SK-N-SH treated with all-trans-retinoic acid at 6 μM for 48 hours (cell line): ENCODE data around the gene HSPB8.
A peak's percentile ranks its signal among the peaks of the same experiment; 100 is the strongest.

Source experiments
- ATAC-seq: fragments of 200-7000 bp; cut with Tn5 transposase; 3 replicates; pipeline ENCODE4 v1.9.1; 2020; ENCODE audit warnings: mild to moderate bottlenecking, moderate library complexity
- BACH2 ChIP-seq: fragments of 250-450 bp; sonication (Bioruptor Pico); IDR thresholded peaks from 2 replicates; pipeline ENCODE4 v1.9.0; 2021; ENCODE audit warnings: mild to moderate bottlenecking, borderline replicate concordance
- CREB5 ChIP-seq: fragments of 250-450 bp; sonication (Bioruptor Pico); IDR thresholded peaks from 2 replicates; pipeline ENCODE4 v1.5.1; 2020; ENCODE audit warnings: low read depth, mild to moderate bottlenecking, moderate library complexity
- CSDC2 ChIP-seq: fragments of 250-450 bp; sonication (Bioruptor Pico); IDR thresholded peaks from 2 replicates; pipeline ENCODE4 v1.5.0; 2020; ENCODE audit warnings: mild to moderate bottlenecking, moderate library complexity
- CSRNP3 ChIP-seq: fragments of 250-450 bp; sonication (Bioruptor Pico); IDR thresholded peaks from 2 replicates; pipeline ENCODE4 v1.5.1; 2021; ENCODE audit warnings: mild to moderate bottlenecking, moderate library complexity
- ESRRG ChIP-seq: fragments of 250-450 bp; sonication (Bioruptor Pico); IDR thresholded peaks from 2 replicates; pipeline ENCODE4 v1.6.1; 2021; ENCODE audit warnings: mild to moderate bottlenecking
- GLIS3 ChIP-seq: fragments of 250-450 bp; sonication (Bioruptor Pico); IDR thresholded peaks from 2 replicates; pipeline ENCODE4 v1.5.0; 2020; ENCODE audit warnings: mild to moderate bottlenecking, moderate library complexity
- ISL1 ChIP-seq: fragments of 250-450 bp; sonication (Bioruptor Pico); IDR thresholded peaks from 2 replicates; pipeline ENCODE4 v2.1.2; 2022; ENCODE audit warnings: mild to moderate bottlenecking, moderate library complexity
- POU6F1 ChIP-seq: fragments of 250-450 bp; sonication (Bioruptor Pico); IDR thresholded peaks from 2 replicates; pipeline ENCODE4 v1.8.0; 2021; ENCODE audit warnings: low read depth, mild to moderate bottlenecking, moderate library complexity, borderline replicate concordance
- PPARA ChIP-seq: fragments of 250-450 bp; sonication (Bioruptor Pico); IDR thresholded peaks from 2 replicates; pipeline ENCODE4 v1.5.0; 2020; ENCODE audit warnings: mild to moderate bottlenecking, borderline replicate concordance
- RARB ChIP-seq: fragments of 250-450 bp; sonication (Bioruptor Pico); IDR thresholded peaks from 2 replicates; pipeline ENCODE4 v1.8.0; 2021; ENCODE audit warnings: mild to moderate bottlenecking, moderate library complexity
- SNAI2 ChIP-seq: fragments of 250-450 bp; sonication (Bioruptor Pico); IDR thresholded peaks from 2 replicates; pipeline ENCODE4 v1.5.0; 2020; ENCODE audit warnings: mild to moderate bottlenecking, moderate library complexity
- TCF4 ChIP-seq: fragments of 250-450 bp; sonication (Bioruptor Pico); IDR thresholded peaks from 2 replicates; pipeline ENCODE4 v1.8.0; 2021; ENCODE audit warnings: mild to moderate bottlenecking, moderate library complexity, borderline replicate concordance
- TOX ChIP-seq: fragments of 250-450 bp; sonication (Bioruptor Pico); IDR thresholded peaks from 2 replicates; pipeline ENCODE4 v1.8.0; 2021; ENCODE audit warnings: mild to moderate bottlenecking, moderate library complexity, borderline replicate concordance
- TSHZ2 ChIP-seq: fragments of 250-450 bp; sonication (Bioruptor Pico); IDR thresholded peaks from 2 replicates; pipeline ENCODE4 v1.5.0; 2020; ENCODE audit warnings: mild to moderate bottlenecking, moderate library complexity
- ZC3H10 ChIP-seq: fragments of 250-450 bp; sonication (Bioruptor Pico); IDR thresholded peaks from 2 replicates; pipeline ENCODE4 v1.5.1; 2021; ENCODE audit warnings: mild to moderate bottlenecking, moderate library complexity
- ZFP3 ChIP-seq: fragments of 250-450 bp; sonication (Bioruptor Pico); IDR thresholded peaks from 2 replicates; pipeline ENCODE4 v1.5.0; 2020; ENCODE audit warnings: mild to moderate bottlenecking, moderate library complexity
- ZFP30 ChIP-seq: fragments of 450-650 bp; formaldehyde crosslinking; IDR thresholded peaks from 2 replicates; pipeline ENCODE4 v1.5.0; 2022; ENCODE audit warnings: mild to moderate bottlenecking, moderate library complexity
- ZNF565 ChIP-seq: fragments of 450-650 bp; formaldehyde crosslinking; conservative IDR thresholded peaks from 2 replicates; pipeline ENCODE4 v1.5.0; 2020; ENCODE audit warnings: low read depth, mild to moderate bottlenecking, moderate library complexity
- ZNF70 ChIP-seq: fragments of 450-650 bp; formaldehyde crosslinking; IDR thresholded peaks from 2 replicates; pipeline ENCODE4 v1.5.0; 2020; ENCODE audit warnings: mild to moderate bottlenecking, moderate library complexity
- ZNF8 ChIP-seq: fragments of 450-650 bp; formaldehyde crosslinking; IDR thresholded peaks from 2 replicates; pipeline ENCODE4 v1.5.0; 2020; ENCODE audit warnings: mild to moderate bottlenecking, moderate library complexity
- TF ChIP-seq, protein P1 (sequence below): fragments of 250-450 bp; sonication (Bioruptor Pico); IDR thresholded peaks from 2 replicates; pipeline ENCODE4 v1.8.0; 2020; ENCODE audit warnings: mild to moderate bottlenecking, moderate library complexity, borderline replicate concordance

HSPB8 gene

GRCh38 chr12:119178544-119179334, at the start of gene HSPB8:
HSPB8 (plus strand) TSS chr12:119178931; CDS start chr12:119179313, 382 bp downstream.
- peak; percentile 85 for ATAC-seq
- TF ChIP-seq, protein P1, sequence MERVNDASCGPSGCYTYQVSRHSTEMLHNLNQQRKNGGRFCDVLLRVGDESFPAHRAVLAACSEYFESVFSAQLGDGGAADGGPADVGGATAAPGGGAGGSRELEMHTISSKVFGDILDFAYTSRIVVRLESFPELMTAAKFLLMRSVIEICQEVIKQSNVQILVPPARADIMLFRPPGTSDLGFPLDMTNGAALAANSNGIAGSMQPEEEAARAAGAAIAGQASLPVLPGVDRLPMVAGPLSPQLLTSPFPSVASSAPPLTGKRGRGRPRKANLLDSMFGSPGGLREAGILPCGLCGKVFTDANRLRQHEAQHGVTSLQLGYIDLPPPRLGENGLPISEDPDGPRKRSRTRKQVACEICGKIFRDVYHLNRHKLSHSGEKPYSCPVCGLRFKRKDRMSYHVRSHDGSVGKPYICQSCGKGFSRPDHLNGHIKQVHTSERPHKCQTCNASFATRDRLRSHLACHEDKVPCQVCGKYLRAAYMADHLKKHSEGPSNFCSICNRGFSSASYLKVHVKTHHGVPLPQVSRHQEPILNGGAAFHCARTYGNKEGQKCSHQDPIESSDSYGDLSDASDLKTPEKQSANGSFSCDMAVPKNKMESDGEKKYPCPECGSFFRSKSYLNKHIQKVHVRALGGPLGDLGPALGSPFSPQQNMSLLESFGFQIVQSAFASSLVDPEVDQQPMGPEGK (CRISPR knock-in tag): 0 out of 2 replicates have a peak, but pooled peaks have one; percentile 38
- TF ChIP-seq GLIS3 (no peak), CSDC2 (CRISPR knock-in tag) (no peak)

- no peak for ATAC-seq
- TF ChIP-seq CSRNP3 (CRISPR knock-in tag): no peak
- TF ChIP-seq ZFP30 (CRISPR knock-in tag): no peak
- no peak for TF ChIP-seq ZC3H10 (CRISPR knock-in tag)
- TF ChIP-seq ZNF565 (CRISPR knock-in tag): no peak
- TF ChIP-seq RARB (CRISPR knock-in tag): no peak
- no peak for TF ChIP-seq TCF4 (CRISPR knock-in tag)
- TF ChIP-seq ISL1: no peak
These were observed 48.8 kb upstream of the HSPB8 start for GRCh38 chr12:119129827-119130434.

DNA sequence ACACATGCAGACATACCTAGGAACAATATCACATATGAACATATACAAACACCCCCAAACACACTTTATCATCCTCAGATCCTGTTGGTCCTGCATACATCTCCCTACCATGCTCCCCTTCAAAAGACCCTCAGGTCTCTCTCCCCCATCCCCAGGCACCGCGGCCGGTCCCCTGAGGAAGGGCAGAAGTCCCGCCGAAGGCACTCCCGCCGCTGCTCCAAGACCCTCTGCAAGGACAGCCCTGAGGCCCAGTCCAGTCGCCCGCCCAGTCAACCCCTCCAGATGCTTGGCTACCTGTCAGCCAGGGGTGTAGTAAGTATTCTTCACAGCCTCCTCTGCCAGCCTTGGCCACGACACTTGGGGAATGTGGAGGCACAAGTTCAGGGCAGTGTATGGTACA, 48.2 kb upstream of the HSPB8 start:
- no peak for ATAC-seq
- TF ChIP-seq TOX (CRISPR knock-in tag) (no peak), TCF4 (CRISPR knock-in tag) (no peak), ZNF8 (CRISPR knock-in tag) (no peak), SNAI2 (CRISPR knock-in tag) (no peak), ZFP30 (CRISPR knock-in tag) (no peak), BACH2 (CRISPR knock-in tag) (no peak), TSHZ2 (CRISPR knock-in tag) (no peak), RARB (CRISPR knock-in tag) (no peak), CREB5 (CRISPR knock-in tag) (no peak), ESRRG (CRISPR knock-in tag) (no peak), CSDC2 (CRISPR knock-in tag) (no peak), ZC3H10 (CRISPR knock-in tag) (no peak), ZFP3 (CRISPR knock-in tag) (no peak), PPARA (CRISPR knock-in tag) (no peak), ZNF565 (CRISPR knock-in tag) (no peak), POU6F1 (no peak), CSRNP3 (CRISPR knock-in tag) (no peak), ZNF70 (CRISPR knock-in tag) (no peak), ISL1 (no peak)
- TF ChIP-seq, protein P1 (CRISPR knock-in tag): no peak
